Measurements from ENCODE around the gene OR11H7. TPM values are rescaled to one million over a fixed set of nuclear protein-coding genes. Genes with fewer than 3 reads are reported as not detected.
"Not testable (repeated sequence)": the region's sequence is repeated elsewhere in the genome, so short reads cannot be mapped to it uniquely, and the experiment has no call there.

OR11H7 gene
- total and polyA plus RNA-seq, 4 donors: not detected

DNA sequence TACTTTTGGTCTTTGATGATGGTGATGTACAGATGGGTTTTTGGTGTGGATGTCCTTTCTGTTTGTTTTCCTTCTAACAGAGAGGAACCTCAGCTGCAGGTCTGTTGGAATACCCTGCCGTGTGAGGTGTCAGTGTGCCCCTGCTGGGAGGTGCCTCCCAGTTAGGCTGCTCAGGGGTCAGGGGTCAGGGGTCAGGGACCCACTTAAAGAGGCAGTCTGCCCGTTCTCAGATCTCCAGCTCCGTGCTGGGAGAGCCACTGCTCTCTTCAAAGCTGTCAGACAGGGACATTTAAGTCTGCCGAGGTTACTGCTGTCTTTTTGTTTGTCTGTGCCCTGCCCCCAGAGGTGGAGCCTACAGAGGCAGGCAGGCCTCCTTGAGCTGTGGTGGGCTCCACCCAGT lies 6.6 kb downstream of the OR11H7 start:
- DNase-seq; H3K36me3 ChIP-seq (ENCODE audit: control insufficient read depth in 1 of 2, insufficient read depth in 2 of 2, low read length in 1 of 2); H3K4me3 ChIP-seq (ENCODE audit: low read length in 2 of 2); intact Hi-C loops (cut with DNase I); ATAC-seq (ENCODE audit: low FRiP score); H3K9me3 ChIP-seq (ENCODE audit: control insufficient read depth, low read length); H3K4me1 ChIP-seq (ENCODE audit: control insufficient read depth in 1 of 2, insufficient read depth in 2 of 2, low read length in 2 of 2); H3K27me3 ChIP-seq (ENCODE audit: control insufficient read depth in 1 of 2, insufficient read depth in 2 of 2, low read length in 1 of 2); H3K27ac ChIP-seq (ENCODE audit: low read depth in 1 of 2, low read length in 2 of 2): not testable (repeated sequence)
- 68 to 82% methylated on average over 3 to 4 of the region's 4 CpGs for WGBS, 2 donors

- 64% methylated on average over 3 of the region's 3 CpGs for WGBS, 2 donors
- Histone ChIP-seq H3K27ac (ENCODE audit: low read depth in 1 of 2, low read length in 2 of 2) (no peak overlapping the region), H3K36me3 (ENCODE audit: control insufficient read depth in 1 of 2, insufficient read depth in 2 of 2, low read length in 1 of 2) (no peaks in the 10 kb centered on the region), H3K27me3 (ENCODE audit: control insufficient read depth in 1 of 2, insufficient read depth in 2 of 2, low read length in 1 of 2) (no peaks in the 10 kb centered on the region), H3K4me1 (ENCODE audit: control insufficient read depth in 1 of 2, insufficient read depth in 2 of 2, low read length in 2 of 2) (no peaks in the 10 kb centered on the region), H3K4me3 (ENCODE audit: low read length in 2 of 2) (no peak overlapping the region), H3K9me3 (ENCODE audit: control insufficient read depth, low read length) (peaks cover 2% of the 10 kb centered on the region)
- DNase-seq: no peak
- no peak for ATAC-seq (ENCODE audit: low FRiP score)
- intact Hi-C loops (cut with DNase I): no loop called here
Measured at GRCh38 chr14:20247646-20248246, 19.0 kb downstream of the OR11H7 start.

- no peak for DNase-seq
- Histone ChIP-seq H3K9me3 (ENCODE audit: control insufficient read depth, low read length) (no peaks in the 10 kb centered on the region), H3K4me3 (ENCODE audit: low read length in 2 of 2) (no peak overlapping the region), H3K36me3 (ENCODE audit: control insufficient read depth in 1 of 2, insufficient read depth in 2 of 2, low read length in 1 of 2) (no peaks in the 10 kb centered on the region), H3K4me1 (ENCODE audit: control insufficient read depth in 1 of 2, insufficient read depth in 2 of 2, low read length in 2 of 2) (no peaks in the 10 kb centered on the region), H3K27ac (ENCODE audit: low read depth in 1 of 2, low read length in 2 of 2) (no peak overlapping the region), H3K27me3 (ENCODE audit: control insufficient read depth in 1 of 2, insufficient read depth in 2 of 2, low read length in 1 of 2) (no peaks in the 10 kb centered on the region)
- 41 to 44% methylated on average over 3 of the region's 3 CpGs for WGBS, 2 donors
- no peak for ATAC-seq (ENCODE audit: low FRiP score)
- intact Hi-C loops (cut with DNase I): no loop called here
Measured at GRCh38 chr14:20262642-20263128, 33.9 kb downstream of the OR11H7 start.

GRCh38 chr14:20264361-20264760 lies 35.6 kb downstream of the OR11H7 start:
- H3K36me3 ChIP-seq (ENCODE audit: control insufficient read depth in 1 of 2, insufficient read depth in 2 of 2, low read length in 1 of 2); H3K4me3 ChIP-seq (ENCODE audit: low read length in 2 of 2); H3K4me1 ChIP-seq (ENCODE audit: control insufficient read depth in 1 of 2, insufficient read depth in 2 of 2, low read length in 2 of 2); H3K27ac ChIP-seq (ENCODE audit: low read depth in 1 of 2, low read length in 2 of 2); DNase-seq; H3K27me3 ChIP-seq (ENCODE audit: control insufficient read depth in 1 of 2, insufficient read depth in 2 of 2, low read length in 1 of 2); ATAC-seq (ENCODE audit: low FRiP score); H3K9me3 ChIP-seq (ENCODE audit: control insufficient read depth, low read length); intact Hi-C loops (cut with DNase I): not testable (repeated sequence)
- 90 to 94% methylated on average over 5 of the region's 5 CpGs for WGBS, 2 donors

DNA sequence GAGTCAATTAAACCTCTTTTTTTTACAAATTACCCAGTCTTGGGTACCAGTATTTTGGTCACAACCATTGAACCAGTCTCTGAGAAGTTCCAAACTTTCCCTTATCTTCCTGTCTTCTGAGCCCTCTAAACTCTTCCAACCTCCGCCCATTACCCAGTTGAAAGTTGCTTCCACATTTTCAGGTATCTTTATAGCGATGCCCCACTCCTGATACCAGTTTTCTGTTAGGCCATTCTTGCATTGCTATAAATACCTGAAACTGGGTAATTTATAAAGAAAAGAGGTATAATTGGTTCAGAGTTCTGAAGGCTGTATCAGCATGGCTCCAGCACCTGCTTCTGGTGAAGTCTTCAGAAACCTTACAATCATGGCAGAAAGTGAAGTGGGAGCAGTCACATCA lies 45.3 kb downstream of the OR11H7 start:
- Histone ChIP-seq H3K27me3 (ENCODE audit: control insufficient read depth in 1 of 2, insufficient read depth in 2 of 2, low read length in 1 of 2) (no peaks in the 10 kb centered on the region), H3K36me3 (ENCODE audit: control insufficient read depth in 1 of 2, insufficient read depth in 2 of 2, low read length in 1 of 2) (peaks cover 0 to 2% of the 10 kb centered on the region in 2 donors), H3K4me1 (ENCODE audit: control insufficient read depth in 1 of 2, insufficient read depth in 2 of 2, low read length in 2 of 2) (no peaks in the 10 kb centered on the region), H3K27ac (ENCODE audit: low read depth in 1 of 2, low read length in 2 of 2) (no peak overlapping the region), H3K4me3 (ENCODE audit: low read length in 2 of 2) (no peak overlapping the region), H3K9me3 (ENCODE audit: control insufficient read depth, low read length) (peaks cover 1% of the 10 kb centered on the region)
- WGBS, 2 donors: 99 to 100% methylated on average over 2 of the region's 2 CpGs
- DNase-seq: no peak
- intact Hi-C loops (cut with DNase I): no loop called here
- no peak for ATAC-seq (ENCODE audit: low FRiP score)

GRCh38 chr14:20277409-20277808 lies 48.6 kb downstream of the OR11H7 start:
- no peak for DNase-seq

GRCh38 chr14:20278414-20278813 lies 49.6 kb downstream of the OR11H7 start:
- intact Hi-C loops (cut with DNase I): no loop called here
- H3K27ac ChIP-seq (ENCODE audit: low read depth in 1 of 2, low read length in 2 of 2): no peak overlapping the region
- 54 to 55% methylated on average over 1 of the region's 1 CpG for WGBS, 2 donors
- peaks cover 0 to 2% of the 10 kb centered on the region in 2 donors for H3K36me3 ChIP-seq (ENCODE audit: control insufficient read depth in 1 of 2, insufficient read depth in 2 of 2, low read length in 1 of 2)
- H3K4me3 ChIP-seq (ENCODE audit: low read length in 2 of 2): no peak overlapping the region
- no peaks in the 10 kb centered on the region for H3K4me1 ChIP-seq (ENCODE audit: control insufficient read depth in 1 of 2, insufficient read depth in 2 of 2, low read length in 2 of 2)
- ATAC-seq (ENCODE audit: low FRiP score): no peak
- no peaks in the 10 kb centered on the region for H3K9me3 ChIP-seq (ENCODE audit: control insufficient read depth, low read length)
- no peak for DNase-seq
- H3K27me3 ChIP-seq (ENCODE audit: control insufficient read depth in 1 of 2, insufficient read depth in 2 of 2, low read length in 1 of 2): no peaks in the 10 kb centered on the region

More at GRCh38 chr14:20277409-20277808, 48.6 kb downstream of the OR11H7 start:
- Histone ChIP-seq H3K4me3 (ENCODE audit: low read length in 2 of 2) (no peak overlapping the region), H3K27ac (ENCODE audit: low read depth in 1 of 2, low read length in 2 of 2) (no peak overlapping the region), H3K9me3 (ENCODE audit: control insufficient read depth, low read length) (peaks cover 1% of the 10 kb centered on the region), H3K4me1 (ENCODE audit: control insufficient read depth in 1 of 2, insufficient read depth in 2 of 2, low read length in 2 of 2) (no peaks in the 10 kb centered on the region), H3K36me3 (ENCODE audit: control insufficient read depth in 1 of 2, insufficient read depth in 2 of 2, low read length in 1 of 2) (peaks cover 0 to 2% of the 10 kb centered on the region in 2 donors), H3K27me3 (ENCODE audit: control insufficient read depth in 1 of 2, insufficient read depth in 2 of 2, low read length in 1 of 2) (no peaks in the 10 kb centered on the region)
- intact Hi-C loops (cut with DNase I): no loop called here
- WGBS, 2 donors: 91 to 98% methylated on average over 2 of the region's 2 CpGs
- no peak for ATAC-seq (ENCODE audit: low FRiP score)

DNA sequence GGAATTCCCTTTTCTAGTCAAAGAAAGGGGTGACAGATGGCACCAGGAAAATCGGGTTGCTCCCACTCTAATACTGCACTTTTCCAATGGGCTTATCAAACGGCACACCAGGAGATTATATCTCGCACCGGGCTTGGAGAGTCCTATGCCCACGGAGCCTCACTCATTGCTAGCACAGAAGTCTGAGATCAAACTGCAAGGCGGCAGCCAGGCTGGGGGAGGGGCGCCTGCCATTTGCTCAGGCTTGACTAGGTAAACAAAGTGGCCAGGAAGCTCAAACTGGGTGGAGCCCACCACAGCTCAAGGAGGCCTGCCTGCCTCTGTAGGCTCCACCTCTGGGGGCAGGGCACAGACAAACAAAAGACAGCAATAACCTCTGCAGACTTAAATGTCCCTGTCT lies 51.5 kb downstream of the OR11H7 start:
- H3K4me1 ChIP-seq (ENCODE audit: control insufficient read depth in 1 of 2, insufficient read depth in 2 of 2, low read length in 2 of 2); H3K27ac ChIP-seq (ENCODE audit: low read depth in 1 of 2, low read length in 2 of 2); ATAC-seq (ENCODE audit: low FRiP score); H3K27me3 ChIP-seq (ENCODE audit: control insufficient read depth in 1 of 2, insufficient read depth in 2 of 2, low read length in 1 of 2); DNase-seq; H3K36me3 ChIP-seq (ENCODE audit: control insufficient read depth in 1 of 2, insufficient read depth in 2 of 2, low read length in 1 of 2); H3K9me3 ChIP-seq (ENCODE audit: control insufficient read depth, low read length); intact Hi-C loops (cut with DNase I); H3K4me3 ChIP-seq (ENCODE audit: low read length in 2 of 2): not testable (repeated sequence)
- WGBS, 2 donors: 98 to 99% methylated on average over 7 of the region's 7 CpGs
